Measurements from ENCODE around the gene DLX3.

DLX3 gene

DNA sequence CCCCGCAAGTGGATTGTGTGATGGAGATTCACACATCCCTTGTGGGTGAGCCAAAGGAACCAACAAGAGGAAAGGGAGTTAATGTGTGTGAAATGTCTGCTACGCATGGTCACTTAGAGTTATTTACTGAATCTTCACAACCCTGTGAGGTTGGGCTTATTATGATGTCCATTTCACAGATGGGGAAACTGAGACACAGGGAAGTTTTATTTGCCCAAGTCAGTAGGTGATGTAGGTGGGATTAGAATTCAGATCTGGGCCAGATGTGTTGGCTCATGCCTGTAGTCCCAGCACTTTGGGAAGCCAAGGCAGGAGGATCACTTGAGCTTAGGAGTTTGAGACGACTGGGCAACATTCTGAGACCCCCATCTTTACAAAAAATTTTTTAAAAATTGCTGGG is 37.7 kb downstream of the DLX3 start:
- no peak for DNase-seq (ENCODE audit: low read depth)

DNA sequence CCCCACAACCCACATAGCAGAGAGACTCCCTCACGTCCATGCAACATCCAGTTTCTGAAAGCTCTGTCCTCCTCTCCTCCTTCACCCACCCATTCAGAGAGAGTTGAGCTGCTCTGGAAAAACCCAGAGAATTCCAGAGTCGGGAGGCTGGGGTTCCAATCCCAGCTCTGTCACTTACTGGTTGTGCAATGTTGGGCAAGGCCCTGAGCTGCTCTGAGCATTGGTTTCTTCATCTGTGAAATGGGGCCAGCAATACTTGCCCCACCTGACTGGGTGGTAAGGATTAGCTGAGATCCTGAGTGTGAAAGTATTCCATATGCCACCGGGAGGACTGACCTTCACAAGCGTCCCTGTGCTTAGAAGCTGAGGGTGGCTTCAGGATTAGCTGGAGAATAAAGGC is 38.2 kb downstream of the DLX3 start:
- DNase-seq (ENCODE audit: low read depth) = no peak

DNA sequence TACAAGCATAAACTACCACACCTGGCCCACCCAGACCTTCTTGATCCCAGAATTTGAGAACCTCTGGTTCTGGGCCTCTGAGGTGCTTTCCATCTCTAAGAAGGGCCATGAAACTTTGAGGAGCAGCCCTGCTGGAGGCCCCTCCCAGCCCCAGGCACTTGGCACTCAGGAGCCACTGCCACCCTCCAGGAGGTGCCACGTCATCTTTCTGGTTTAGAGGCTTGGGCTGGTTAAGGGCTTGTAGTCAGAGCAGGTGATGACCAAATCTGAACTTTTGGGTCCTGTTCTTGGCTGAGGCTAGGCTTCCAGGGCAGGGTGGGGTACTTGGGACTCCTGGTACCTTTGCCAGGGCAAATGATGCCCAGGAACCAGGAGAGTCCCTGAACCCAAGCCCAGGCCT is 39.9 kb downstream of the DLX3 start:
- no peak for DNase-seq (ENCODE audit: low read depth)

DNA sequence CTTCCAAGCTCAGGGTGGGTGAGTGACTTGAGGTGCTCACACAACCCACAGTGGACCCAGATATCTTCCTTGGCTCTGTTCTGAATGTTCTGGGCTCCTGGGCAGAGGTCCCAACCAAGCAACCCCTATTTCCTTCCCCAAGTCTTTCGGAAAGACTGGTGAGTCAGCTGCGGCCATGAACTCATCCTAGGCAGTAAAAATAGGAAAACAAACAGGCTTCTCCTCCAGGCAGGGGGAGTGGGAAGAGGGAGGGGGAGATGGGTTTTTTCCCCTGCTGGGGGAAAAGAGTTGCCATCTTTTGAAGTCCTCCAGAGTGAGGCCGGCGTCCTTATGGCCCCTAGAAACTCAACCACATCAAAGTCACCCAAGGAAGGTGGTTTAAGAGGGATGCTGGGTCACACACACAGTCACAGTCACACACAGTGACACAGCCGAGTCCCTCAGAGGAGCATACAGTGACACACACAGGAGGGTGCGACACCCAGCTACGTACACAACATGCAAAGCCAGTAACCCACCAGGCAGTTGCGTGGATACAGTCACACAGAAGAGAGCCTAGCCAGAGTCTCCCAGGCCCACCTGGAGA is 42.0 kb downstream of the DLX3 start:
- DNase-seq (ENCODE audit: low read depth) = no peak

DNA sequence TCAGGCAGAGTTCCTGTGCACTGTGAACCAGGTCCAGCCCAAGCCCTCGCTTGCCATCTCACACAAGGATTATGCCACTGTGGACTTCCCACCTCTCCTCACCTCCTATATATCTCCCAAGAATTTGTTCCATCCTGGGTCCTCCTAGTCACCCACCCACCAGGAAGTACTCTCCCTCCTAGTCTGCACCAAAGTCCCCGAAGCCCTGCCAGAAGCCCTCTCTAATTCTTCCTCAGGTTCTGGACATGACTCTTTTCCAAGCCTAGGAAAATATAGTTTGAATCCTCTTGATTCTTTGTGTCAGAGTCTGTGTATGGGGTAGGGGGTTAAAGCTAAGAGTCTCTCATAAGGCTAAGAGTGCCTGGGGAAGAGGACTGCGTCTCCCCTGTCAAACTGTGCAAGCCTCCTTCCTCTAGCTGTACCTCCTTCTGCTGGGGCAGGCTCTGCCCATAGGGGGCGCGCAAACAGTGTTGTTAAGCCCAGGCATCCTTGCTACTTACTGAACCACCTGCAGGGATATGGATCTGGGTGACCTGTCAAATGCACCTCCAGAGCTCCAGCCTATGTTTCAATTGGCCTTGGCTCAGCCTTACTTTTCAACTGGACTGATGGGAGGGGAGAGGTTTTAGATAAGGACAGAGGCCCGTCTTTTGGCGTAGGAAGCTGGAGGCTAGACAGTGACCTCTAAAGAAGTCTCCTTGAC is 42.7 kb downstream of the DLX3 start:
- DNase-seq (ENCODE audit: low read depth) = peak; percentile 29

DNA sequence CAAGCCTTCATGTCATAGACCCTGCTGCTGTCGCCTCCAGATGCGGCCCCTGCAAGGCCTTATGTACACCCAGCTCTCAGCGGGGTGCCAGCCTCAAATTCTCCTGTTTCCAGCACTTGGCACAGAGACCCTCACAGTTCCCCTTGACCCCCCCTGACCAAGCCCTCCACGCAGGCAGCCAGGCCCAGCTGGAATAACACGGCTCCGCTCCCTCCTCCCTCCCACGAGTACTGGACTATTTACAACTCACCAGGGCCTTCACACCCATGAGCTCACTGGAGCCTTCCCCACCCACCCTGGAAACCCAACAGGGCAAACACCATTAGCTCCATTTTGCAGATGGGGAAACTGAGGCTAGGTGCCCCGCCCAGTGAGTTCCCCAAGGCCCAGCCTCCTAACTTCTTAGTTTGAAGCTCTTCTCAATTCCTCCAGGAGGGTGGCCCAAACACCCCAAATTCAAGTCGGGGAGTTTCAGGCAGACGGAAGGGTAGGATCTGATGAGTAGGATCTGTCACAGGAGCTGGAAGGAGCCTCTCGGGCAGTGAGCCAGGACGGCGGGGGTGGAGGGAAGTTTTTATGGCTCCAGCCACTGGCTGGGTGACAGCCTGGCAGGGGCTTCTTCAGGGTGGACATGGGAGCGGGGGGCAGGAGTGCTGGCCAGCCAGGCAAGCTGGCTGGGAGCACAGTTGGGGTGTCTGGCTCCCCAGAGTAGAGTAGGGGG is 43.5 kb downstream of the DLX3 start:
- no peak for DNase-seq (ENCODE audit: low read depth)

DNA sequence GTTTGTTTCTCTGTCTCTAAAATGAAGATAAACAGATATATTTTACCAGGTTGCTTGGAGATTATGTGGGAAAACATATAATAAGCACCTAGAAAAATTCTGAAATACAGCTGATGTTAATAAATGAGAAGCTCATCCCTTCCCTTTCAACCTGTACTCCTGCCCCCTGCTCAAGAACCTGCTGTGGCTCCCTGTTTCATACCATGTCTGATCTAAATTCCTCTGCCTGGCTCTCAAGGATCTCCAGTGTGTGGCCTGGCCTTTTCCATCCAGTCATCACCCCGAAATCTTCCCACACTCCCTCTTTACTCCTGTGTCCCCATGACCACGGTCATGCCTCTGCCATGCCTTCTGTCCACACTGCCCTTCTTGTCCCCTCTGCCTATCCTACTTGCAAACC is 45.4 kb downstream of the DLX3 start:
- DNase-seq (ENCODE audit: low read depth) = no peak

DNA sequence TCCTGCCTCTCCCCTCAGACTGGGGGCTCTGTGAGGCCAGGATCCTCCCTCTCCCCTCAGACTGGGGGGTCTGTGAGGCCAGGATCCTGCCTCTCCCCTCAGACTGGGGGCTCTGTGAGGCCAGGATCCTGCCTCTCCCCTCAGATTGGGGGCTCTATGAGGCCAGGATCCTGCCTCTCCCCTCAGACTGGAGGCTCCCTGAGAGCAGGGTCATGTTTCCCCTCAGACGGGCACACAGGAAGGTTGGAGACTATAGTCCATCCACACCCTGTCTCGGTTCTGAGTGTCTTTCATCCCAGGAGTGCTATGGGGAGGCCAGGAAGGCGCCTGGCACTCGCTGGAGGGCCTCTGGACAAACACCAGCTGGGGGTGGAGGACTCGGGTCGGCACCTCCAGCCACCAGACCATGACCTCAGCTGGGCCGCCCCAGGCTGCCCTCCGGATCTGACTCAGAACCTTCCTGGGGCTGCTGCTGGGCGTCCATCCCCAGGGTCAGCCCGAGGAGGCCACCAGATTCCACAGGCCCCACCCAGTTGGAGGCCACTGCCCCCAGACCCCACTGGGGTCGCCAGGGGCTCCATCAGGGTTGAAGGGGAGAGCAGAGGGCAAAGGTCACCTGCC is 48.0 kb downstream of the DLX3 start:
- DNase-seq (ENCODE audit: low read depth) = no peak

DNA sequence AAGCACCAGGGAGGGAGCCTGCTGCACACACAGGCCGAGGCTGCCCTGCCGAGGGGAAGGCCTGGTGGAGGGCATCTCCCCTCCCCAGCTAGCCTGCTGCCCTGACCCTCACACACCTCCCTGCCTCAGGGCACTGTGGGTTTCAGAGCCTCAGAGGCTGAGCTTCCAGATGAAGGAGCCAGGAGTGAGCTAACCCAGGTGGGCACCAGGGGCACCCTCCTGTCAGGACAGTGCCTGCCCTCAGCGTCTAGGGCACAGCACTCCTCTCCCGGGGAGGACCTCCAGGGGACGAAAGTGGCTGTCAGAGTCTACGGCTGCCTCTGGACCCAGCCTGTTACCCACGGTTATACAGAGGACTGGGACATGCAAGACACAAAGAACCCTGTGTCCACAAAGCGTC is 48.8 kb downstream of the DLX3 start:
- no peak for DNase-seq (ENCODE audit: low read depth)

DNA sequence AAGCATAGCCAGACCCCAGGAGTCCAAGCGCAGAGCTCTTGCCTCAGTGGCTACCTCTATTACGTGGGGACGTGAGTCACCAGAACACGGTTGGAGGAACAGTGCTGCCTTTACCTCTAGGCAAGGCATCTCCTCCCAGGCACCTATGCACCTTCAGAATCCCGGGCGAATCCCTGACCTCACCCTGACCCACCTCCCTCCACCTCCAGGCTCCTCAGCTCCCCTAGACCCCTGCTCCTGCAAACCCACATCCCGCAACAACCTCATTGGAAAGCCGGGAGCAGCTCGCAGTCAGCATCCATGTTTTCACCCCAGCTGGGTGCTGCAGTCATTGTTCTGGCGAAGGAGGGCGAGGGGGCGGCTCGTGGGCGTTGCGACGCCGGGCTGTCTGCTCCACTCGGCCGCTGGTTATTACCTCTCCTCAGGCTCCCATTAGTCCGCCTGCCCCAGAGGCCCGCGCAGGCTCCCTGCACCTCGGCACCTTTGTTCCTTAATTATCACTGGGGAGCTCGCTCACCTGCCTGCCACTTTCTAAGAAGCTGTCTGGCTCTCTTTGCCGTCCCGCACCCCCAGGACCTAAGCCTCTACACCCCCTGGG is 50.7 kb downstream of the DLX3 start:
- DNase-seq (ENCODE audit: low read depth) = no peak

DNA sequence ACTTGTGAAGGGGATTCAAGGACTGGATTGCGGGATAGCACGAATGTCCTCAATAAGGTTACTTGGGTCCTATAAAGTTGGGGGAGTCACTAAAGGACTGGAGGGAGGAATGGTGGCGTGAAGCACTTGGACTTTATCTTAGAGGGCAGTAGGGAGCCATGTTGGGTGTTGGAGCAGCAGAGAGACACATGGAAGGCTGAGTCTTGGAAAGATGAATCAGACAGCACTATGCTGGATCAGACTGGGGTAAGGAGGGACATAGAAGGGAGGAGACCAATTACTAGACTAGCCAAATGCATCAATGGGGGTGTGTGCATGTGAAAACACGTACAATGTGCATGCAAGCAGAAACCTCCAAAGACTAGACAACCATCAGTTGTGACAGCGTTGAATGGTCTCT is 52.1 kb downstream of the DLX3 start:
- DNase-seq (ENCODE audit: low read depth) = no peak

DNA sequence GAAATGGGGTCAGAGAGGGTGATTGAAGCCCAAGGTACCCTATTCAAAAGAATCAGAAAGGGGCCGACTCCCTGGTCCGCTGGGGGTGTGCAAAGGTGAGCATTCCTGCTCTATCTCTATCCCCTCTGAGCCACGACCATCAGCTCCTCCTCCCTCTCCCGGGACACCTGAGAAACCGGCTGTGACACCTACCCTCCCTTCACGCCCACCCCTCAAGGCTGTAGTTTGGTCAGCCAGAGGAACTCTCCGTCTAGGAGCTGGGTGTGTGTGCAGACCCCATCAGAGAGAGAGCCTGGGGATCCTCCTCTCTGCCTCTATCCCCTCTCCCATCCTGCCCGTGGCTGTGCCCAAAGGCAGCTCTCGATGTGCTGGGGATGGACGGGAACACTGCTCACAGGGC is 53.6 kb downstream of the DLX3 start:
- no peak for DNase-seq (ENCODE audit: low read depth)
